K562 (cell line): Measurements from ENCODE around the gene INSR. TPM values are rescaled to one million over a fixed set of nuclear protein-coding genes. Genes with fewer than 3 reads are reported as not detected.
A peak's percentile ranks its signal among the peaks of the same experiment; 100 is the strongest.

ENCODE experiments used
- ATAC-seq: fragments of 200-7000 bp; cut with Tn5 transposase; 3 replicates; pipeline ENCODE4 v1.9.1; 2020; ENCODE audit warnings: moderate library complexity
- BruUV-seq: library from RNA; stranded (reverse); fragments of 400-500 nt; replicated peaks from 2 replicates; lab custom pipeline; 2021; lab: Mats Ljungman, UMichigan
- CTCF ChIA-PET: fragments of 300-600 bp; formaldehyde crosslinking; extraction: SDS; loops from one replicate; lab custom pipeline; 2021; ENCODE audit warnings: low intra/inter-chr PET ratio; lab: Yijun Ruan, JAX
- POLR2A ChIA-PET: fragments of 300-600, 350-650 bp; sonication (Branson Sonifier 250); formaldehyde crosslinking; extraction: SDS; loops from one replicate; lab custom pipeline; 2021; ENCODE audit warnings: antibody characterized with exemption, inconsistent platforms; lab: Yijun Ruan, JAX
- DNase-seq, 4 experiments: peaks; one replicate each; pipeline versions ENCODE4 v3.0.0 to v3.0.0-alpha.2; 2011 to 2018; ENCODE audit warnings: low spot score in 3 of 4, mixed read lengths in 3 of 4; ENCODE audit errors: extremely low read depth in 1 of 4
- FAIRE-seq: peaks from 2 replicates; lab custom pipeline; 2011; peaks lifted over from hg19 to GRCh38; lab: Jason Lieb, UNC
- H2AFZ ChIP-seq: 2 replicates; pipeline ENCODE4 v1.6.0; 2011; ENCODE audit warnings: low read depth, low read length, control low read depth, inconsistent platforms
- H3K27ac ChIP-seq: fragments of 200-600 bp; 3 replicates; pipeline ENCODE4 v1.8.0; 2011; ENCODE audit warnings: low read depth, mild to moderate bottlenecking, control low read depth, inconsistent platforms, low read length, moderate library complexity, mixed read lengths; ENCODE audit errors: extremely low read depth
- H3K27me3 ChIP-seq, 2 experiments: fragments of 300-600 bp in 1 of 2; 2 replicates in 1 of 2; 3 replicates in 1 of 2; pipeline versions ENCODE4 v1.6.0 to v1.8.0; 2011; ENCODE audit warnings: inconsistent platforms in 2 of 2, low read length in 2 of 2, mild to moderate bottlenecking in 1 of 2, mixed read lengths in 1 of 2, moderate library complexity in 1 of 2; ENCODE audit not compliant: control insufficient read depth in 2 of 2, insufficient read depth in 2 of 2
- H3K36me3 ChIP-seq: fragments of 300-600 bp; 3 replicates; pipeline ENCODE4 v1.8.0; 2011; ENCODE audit warnings: mild to moderate bottlenecking, low read length, inconsistent platforms; ENCODE audit not compliant: control insufficient read depth, insufficient read depth
- H3K4me1 ChIP-seq, 2 experiments: fragments of 200-600 bp in 1 of 2; replicated peaks in 1 of 2; 2 replicates in 1 of 2; 3 replicates in 1 of 2; pipeline versions ENCODE4 v1.5.1 to v1.8.0; 2011; ENCODE audit warnings: inconsistent platforms in 2 of 2, low read length in 2 of 2, mild to moderate bottlenecking in 1 of 2, mixed read lengths in 1 of 2, moderate library complexity in 1 of 2; ENCODE audit not compliant: control insufficient read depth in 2 of 2, insufficient read depth in 2 of 2
- H3K4me2 ChIP-seq: 2 replicates; pipeline ENCODE4 v1.6.1; 2011; ENCODE audit warnings: low read length, control low read depth, inconsistent platforms, mixed read lengths; ENCODE audit not compliant: insufficient read depth
- H3K4me3 ChIP-seq: fragments of 200-600 bp; sonication (generic), shearing (Covaris generic); 2 replicates; pipeline ENCODE4 v1.5.1; 2016; ENCODE audit warnings: control low read depth, inconsistent platforms
- H3K79me2 ChIP-seq: fragments of 200-600 bp; 3 replicates; pipeline ENCODE4 v1.8.0; 2011; ENCODE audit warnings: low read length, inconsistent platforms; ENCODE audit not compliant: control insufficient read depth, insufficient read depth
- H3K9ac ChIP-seq, 2 experiments: 2 replicates each; pipeline versions ENCODE4 v1.6.0 to v1.6.1; 2011; ENCODE audit warnings: low read depth in 2 of 2, low read length in 2 of 2, control low read depth in 1 of 2, inconsistent platforms in 1 of 2, mild to moderate bottlenecking in 1 of 2, mixed read lengths in 1 of 2; ENCODE audit not compliant: insufficient read depth in 1 of 2
- H3K9me1 ChIP-seq: one replicate; pipeline ENCODE4 v1.6.0; 2011; ENCODE audit warnings: inconsistent platforms, mild to moderate bottlenecking, low read length, moderate library complexity; ENCODE audit not compliant: control insufficient read depth, insufficient read depth
- H3K9me3 ChIP-seq: replicated peaks from 2 replicates; pipeline ENCODE4 v1.5.1; 2011; ENCODE audit warnings: low read depth, low read length, inconsistent platforms; ENCODE audit not compliant: control insufficient read depth, insufficient read depth
- H4K20me1 ChIP-seq: replicated peaks from 2 replicates; pipeline ENCODE4 v1.6.1; 2011; ENCODE audit warnings: low read length, inconsistent platforms, mixed read lengths; ENCODE audit not compliant: control insufficient read depth, insufficient read depth
- CEBPG ChIP-seq, 3 experiments: fragments of 200-800 bp in 1 of 3; sonication (Bioruptor generic) in 1 of 3; sonication (generic) in 1 of 3; formaldehyde crosslinking in 1 of 3; IDR thresholded peaks in 2 of 3; conservative IDR thresholded peaks in 1 of 3; 2 replicates each; pipeline versions ENCODE4 v1.6.1 to v1.8.0; 2016 to 2022; ENCODE audit warnings: missing compliant biosample characterization in 2 of 3, missing genetic modification characterization in 2 of 3, mild to moderate bottlenecking in 1 of 3, missing genetic modification reagents in 1 of 3
- NONO ChIP-seq, 2 experiments: fragments of 200-400 bp in 1 of 2; fragments of 450-650 bp in 1 of 2; formaldehyde crosslinking in 1 of 2; IDR thresholded peaks; 2 replicates each; pipeline ENCODE4 v1.6.1; 2017; ENCODE audit warnings: low read depth in 2 of 2, mild to moderate bottlenecking in 2 of 2, moderate library complexity in 2 of 2, low read length in 1 of 2
- YY1 ChIP-seq, 3 experiments: IDR thresholded peaks; 2 replicates each; pipeline ENCODE4 v1.6.1; 2011; ENCODE audit warnings: low read length in 2 of 3, mild to moderate bottlenecking in 2 of 3, moderate library complexity in 2 of 3, borderline replicate concordance in 1 of 3, control low read depth in 1 of 3, low read depth in 1 of 3; ENCODE audit not compliant: insufficient read depth in 3 of 3, insufficient replicate concordance in 2 of 3, control insufficient read depth in 1 of 3, insufficient read length in 1 of 3; ENCODE audit errors: extremely low read depth in 1 of 3
- ZNF444 ChIP-seq: fragments of 250-450 bp; sonication (Bioruptor Pico); IDR thresholded peaks from 2 replicates; pipeline ENCODE4 v1.4.0; 2020; ENCODE audit warnings: mild to moderate bottlenecking, moderate library complexity
- ZNF785 ChIP-seq: fragments of 250-450 bp; sonication (Bioruptor Pico); IDR thresholded peaks from 2 replicates; pipeline ENCODE4 v1.4.0; 2020; ENCODE audit warnings: mild to moderate bottlenecking
- ZNF79 ChIP-seq: fragments of 250-450 bp; sonication (Bioruptor Pico); IDR thresholded peaks from 2 replicates; pipeline ENCODE4 v1.4.0; 2020; ENCODE audit warnings: low read depth, mild to moderate bottlenecking, moderate library complexity
- WGBS: fragments of 100-300 bp; shearing (Covaris generic); methylation state at CpG from one replicate; pipeline ENCODE4 v1.1.6; 2016; ENCODE audit warnings: low coverage, mixed read lengths; ENCODE audit not compliant: insufficient coverage; ENCODE audit errors: missing lambda C conversion rate; 5-methylcytosine and 5-hydroxymethylcytosine counted together
- in situ Hi-C: fragments of 300-500 bp; cut with MboI; formaldehyde crosslinking; loops from 4 replicates; pipeline ENCODE4 v1.15.0; 2018; ENCODE audit warnings: inconsistent platforms, mixed read lengths
- intact Hi-C: fragments of 100-400 bp; cut with micrococcal nuclease; formaldehyde crosslinking; loops from 2 replicates; pipeline ENCODE4 v1.14.2; 2022
- polyA plus RNA-seq, 8 experiments: library from polyadenylated mRNA; depleted of rRNA in 4 of 8; stranded (reverse) in 5 of 8; unstranded in 3 of 8; fragments of >200 nt; fragmentation: Nextera tagmentation in 2 of 8; fragmentation: Illumina TruSeq in 1 of 8; extraction: Ambion mirVana in 2 of 8; extraction: Trizol in 1 of 8; gene quantifications; 2 replicates each; pipeline versions ENCODE4 v1.2.1 to v1.2.3, GENCODE V29; 2011 to 2014; ENCODE audit warnings: inconsistent platforms in 1 of 8, missing spikeins in 1 of 8
- total RNA-seq, 7 experiments: library from RNA; depleted of rRNA in 6 of 7; stranded (reverse); fragments of >200 nt in 6 of 7; fragmentation: Illumina TruSeq in 2 of 7; extraction: Trizol in 2 of 7; gene quantifications; 2 replicates each; pipeline versions ENCODE4 v1.2.1 to v1.2.3, GENCODE V29; 2011 to 2021; ENCODE audit warnings: low replicate concordance in 1 of 7

The INSR gene
- total and polyA plus RNA-seq, 9 of the 15 experiments (the other 6 are each of a cell fraction or from before 2014, with no cell fraction given): 0.04 to 0.88 (median 0.41) TPM

DNA sequence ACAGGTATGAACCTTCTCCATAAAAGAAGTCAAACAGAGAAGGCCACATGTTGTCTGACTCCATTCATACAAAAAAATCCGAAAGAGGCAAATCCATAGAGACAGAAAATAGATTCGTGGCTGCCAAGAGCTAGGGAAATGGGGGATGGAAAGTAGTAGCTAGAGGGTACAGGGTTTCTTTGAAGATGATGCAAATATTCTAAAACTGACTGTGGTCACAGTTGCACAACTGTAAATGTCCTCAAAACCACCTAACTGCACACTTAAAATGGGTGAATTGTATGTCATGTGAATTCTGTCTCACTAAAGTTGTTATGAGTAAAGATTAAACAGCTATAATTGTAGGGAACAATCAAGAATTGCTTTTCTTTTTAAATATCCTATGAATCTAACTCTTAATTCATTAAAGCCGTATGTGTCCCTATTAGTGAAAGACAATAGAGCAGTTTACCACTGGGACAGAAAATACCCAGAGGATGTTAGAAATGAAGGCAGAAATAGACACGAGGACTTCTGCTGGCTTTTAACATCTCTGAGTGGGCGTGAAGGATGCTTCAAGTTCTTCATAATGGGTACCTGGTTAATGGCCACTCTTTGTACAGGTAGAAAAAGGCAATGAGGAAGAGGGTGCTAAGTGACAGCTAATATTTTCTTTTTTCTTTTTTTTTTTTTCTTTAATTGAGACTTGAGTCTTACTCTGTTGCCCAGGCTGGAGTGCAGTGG, 21.2 kb downstream of the INSR start:
- H3K27me3 ChIP-seq: peaks cover 9 to 24% of the 10 kb centered on the region in 2 experiments
- ATAC-seq (no peak), DNase-seq (no peak), FAIRE-seq (no peak)
- no peaks in the 10 kb centered on the region for H4K20me1 ChIP-seq
- peaks cover 2% of the 10 kb centered on the region for H3K9me1 ChIP-seq
- intact Hi-C loops (no loop called here), in situ Hi-C loops (no loop called here)
- no peaks in the 10 kb centered on the region for H3K9me3 ChIP-seq
- no peak overlapping the region for H3K27ac ChIP-seq
- no peak overlapping the region for H3K4me3 ChIP-seq
- 0% methylated on average over 5 of the region's 5 CpGs for WGBS
- BruUV-seq: no TSS peak
- ChIA-PET CTCF (no interaction called here), POLR2A (interaction anchor here (0.6 kb wide), 1 partner anchor 647 kb away, joined by 3 read pairs; the partner anchor contains the start of gene SNAPC2)
- H2AFZ ChIP-seq: no peak overlapping the region
- H3K4me2 ChIP-seq: no peak overlapping the region
- no peak overlapping the region for H3K9ac ChIP-seq
- no peaks in the 10 kb centered on the region for H3K36me3 ChIP-seq
- H3K4me1 ChIP-seq: no peaks in the 10 kb centered on the region; a peak in 1 of 5 replicates
- H3K79me2 ChIP-seq: no peaks in the 10 kb centered on the region
- no peak for TF ChIP-seq CEBPG (CRISPR knock-in tag; IDR thresholded peaks at IDR 0.05)
- 0 out of 4 replicates have a peak, but pooled peaks of 1 of the 2 experiments have one; percentile 34 for TF ChIP-seq CEBPG (tag; conservative IDR thresholded peaks at IDR 0.05 in 1 of 2, IDR thresholded peaks at IDR 0.05 in 1 of 2)
- TF ChIP-seq ZNF444 (CRISPR knock-in tag): no peak
- TF ChIP-seq NONO (IDR thresholded peaks at IDR 0.05; ENCODE audit: low read depth in 2 of 2, low read length in 1 of 2): no peak
- TF ChIP-seq ZNF785 (CRISPR knock-in tag): no peak
- TF ChIP-seq ZNF79: no peak
- no peak for TF ChIP-seq YY1 (IDR thresholded peaks at IDR 0.05; ENCODE audit: borderline replicate concordance in 1 of 3, control insufficient read depth in 1 of 3, extremely low read depth in 1 of 3, insufficient read depth in 3 of 3, insufficient read length in 1 of 3, insufficient replicate concordance in 2 of 3, low read depth in 1 of 3, low read length in 2 of 3)
